Endothelial cell (in vitro differentiated cells): ENCODE data around the gene CHP2. TPM values are rescaled to one million over a fixed set of nuclear protein-coding genes. Genes with fewer than 3 reads are reported as not detected.

Experiments used
- DNase-seq: peaks from one replicate; pipeline ENCODE4 v3.0.0; 2021; ENCODE audit warnings: low spot score
- H3K27ac Mint-ChIP-seq: one replicate; pipeline ENCODE4 v1.8.0; 2021; ENCODE audit warnings: mixed read lengths, inconsistent platforms; ENCODE audit not compliant: unreplicated experiment
- H3K27me3 Mint-ChIP-seq: one replicate; pipeline ENCODE4 v1.8.0; 2021; ENCODE audit warnings: mild to moderate bottlenecking, moderate library complexity, mixed read lengths, inconsistent platforms; ENCODE audit not compliant: unreplicated experiment
- H3K36me3 Mint-ChIP-seq: one replicate; pipeline ENCODE4 v1.8.0; 2021; ENCODE audit warnings: mild to moderate bottlenecking, low read depth, mixed read lengths, inconsistent platforms; ENCODE audit not compliant: unreplicated experiment
- H3K4me1 Mint-ChIP-seq: one replicate; pipeline ENCODE4 v1.8.0; 2021; ENCODE audit warnings: mild to moderate bottlenecking, mixed read lengths, inconsistent platforms; ENCODE audit not compliant: unreplicated experiment
- H3K4me3 Mint-ChIP-seq: one replicate; pipeline ENCODE4 v1.8.0; 2021; ENCODE audit warnings: mild to moderate bottlenecking, mixed read lengths, inconsistent platforms; ENCODE audit not compliant: unreplicated experiment
- H3K9me3 Mint-ChIP-seq: one replicate; pipeline ENCODE4 v1.8.0; 2021; ENCODE audit warnings: mixed read lengths, inconsistent platforms; ENCODE audit not compliant: unreplicated experiment
- total RNA-seq: library from RNA; stranded (reverse); fragmentation: NEBNext Ultra II Directional; extraction: Animal tissue kit (Norgen Biotek cat#: 25700); gene quantifications from one replicate; pipeline ENCODE4 v1.2.1, GENCODE V29; 2021; ENCODE audit not compliant: unreplicated experiment
- TF ChIP-seq, protein P1 (sequence below): fragments of 200-600 bp; sonication (generic); IDR thresholded peaks from one replicate; pipeline ENCODE4 v1.5.0; 2021; ENCODE audit warnings: antibody characterized with exemption; ENCODE audit not compliant: unreplicated experiment

The CHP2 gene
- total RNA-seq, 1 donor from 2014 or later: not detected

DNA sequence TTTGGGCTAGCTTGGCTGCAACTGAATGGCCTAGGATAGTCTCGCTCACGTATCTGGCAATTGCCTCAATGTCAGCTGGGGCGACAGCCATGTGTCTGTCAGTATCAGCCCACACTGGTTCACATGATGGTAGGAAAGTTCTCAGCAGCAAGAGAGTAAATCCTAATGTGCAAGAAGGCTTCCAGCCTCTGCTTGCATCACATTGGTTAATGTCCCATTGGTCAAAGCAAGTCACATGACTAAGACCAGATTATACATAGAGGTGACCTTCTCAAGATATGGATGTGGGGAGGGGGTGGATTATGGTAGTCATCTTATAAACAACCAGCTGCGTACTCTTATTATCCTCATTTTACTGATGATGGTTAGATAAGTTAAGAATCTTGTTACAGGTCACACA is 31.0 kb downstream of the CHP2 start:
- Mint-ChIP-seq H3K4me3 (no peak overlapping the region), H3K27me3 (no peaks in the 10 kb centered on the region), H3K27ac (no peak overlapping the region), H3K4me1 (no peaks in the 10 kb centered on the region), H3K36me3 (no peaks in the 10 kb centered on the region), H3K9me3 (no peaks in the 10 kb centered on the region)
- TF ChIP-seq, protein P1, sequence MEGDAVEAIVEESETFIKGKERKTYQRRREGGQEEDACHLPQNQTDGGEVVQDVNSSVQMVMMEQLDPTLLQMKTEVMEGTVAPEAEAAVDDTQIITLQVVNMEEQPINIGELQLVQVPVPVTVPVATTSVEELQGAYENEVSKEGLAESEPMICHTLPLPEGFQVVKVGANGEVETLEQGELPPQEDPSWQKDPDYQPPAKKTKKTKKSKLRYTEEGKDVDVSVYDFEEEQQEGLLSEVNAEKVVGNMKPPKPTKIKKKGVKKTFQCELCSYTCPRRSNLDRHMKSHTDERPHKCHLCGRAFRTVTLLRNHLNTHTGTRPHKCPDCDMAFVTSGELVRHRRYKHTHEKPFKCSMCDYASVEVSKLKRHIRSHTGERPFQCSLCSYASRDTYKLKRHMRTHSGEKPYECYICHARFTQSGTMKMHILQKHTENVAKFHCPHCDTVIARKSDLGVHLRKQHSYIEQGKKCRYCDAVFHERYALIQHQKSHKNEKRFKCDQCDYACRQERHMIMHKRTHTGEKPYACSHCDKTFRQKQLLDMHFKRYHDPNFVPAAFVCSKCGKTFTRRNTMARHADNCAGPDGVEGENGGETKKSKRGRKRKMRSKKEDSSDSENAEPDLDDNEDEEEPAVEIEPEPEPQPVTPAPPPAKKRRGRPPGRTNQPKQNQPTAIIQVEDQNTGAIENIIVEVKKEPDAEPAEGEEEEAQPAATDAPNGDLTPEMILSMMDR: no peak
- DNase-seq: no peak

DNA sequence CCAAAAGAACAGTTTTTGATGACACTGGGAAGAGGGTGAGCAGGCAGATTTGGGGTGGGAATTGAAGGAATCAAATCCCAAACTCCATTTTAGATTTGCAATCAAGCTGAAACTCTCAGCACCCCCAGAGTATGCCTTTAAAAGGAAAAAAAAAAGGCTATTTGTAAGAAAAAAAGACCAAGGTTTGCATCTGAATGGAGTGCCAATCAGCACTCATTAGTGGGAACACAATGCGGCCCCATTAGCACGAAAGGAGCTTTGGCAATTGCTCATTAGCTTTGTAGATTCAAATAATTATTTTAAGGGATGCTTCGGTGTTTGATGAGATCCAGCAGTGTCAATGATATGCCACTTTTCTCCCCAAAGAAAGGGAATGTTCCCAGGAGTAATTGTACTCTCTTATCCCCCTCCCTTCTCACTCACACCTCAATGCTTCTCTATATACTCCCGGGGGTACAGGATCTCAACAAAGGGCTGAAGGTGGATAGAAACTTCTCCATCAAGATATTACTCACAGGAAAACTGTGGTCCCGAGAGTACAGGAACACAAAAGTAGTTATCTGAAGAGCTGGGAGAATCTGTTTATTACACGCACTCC is 32.2 kb downstream of the CHP2 start:
- TF ChIP-seq, protein P1: no peak
- no peak for DNase-seq
- Mint-ChIP-seq H3K4me1 (no peaks in the 10 kb centered on the region), H3K9me3 (no peaks in the 10 kb centered on the region), H3K36me3 (no peaks in the 10 kb centered on the region), H3K4me3 (no peak overlapping the region), H3K27ac (no peak overlapping the region), H3K27me3 (no peaks in the 10 kb centered on the region)

DNA sequence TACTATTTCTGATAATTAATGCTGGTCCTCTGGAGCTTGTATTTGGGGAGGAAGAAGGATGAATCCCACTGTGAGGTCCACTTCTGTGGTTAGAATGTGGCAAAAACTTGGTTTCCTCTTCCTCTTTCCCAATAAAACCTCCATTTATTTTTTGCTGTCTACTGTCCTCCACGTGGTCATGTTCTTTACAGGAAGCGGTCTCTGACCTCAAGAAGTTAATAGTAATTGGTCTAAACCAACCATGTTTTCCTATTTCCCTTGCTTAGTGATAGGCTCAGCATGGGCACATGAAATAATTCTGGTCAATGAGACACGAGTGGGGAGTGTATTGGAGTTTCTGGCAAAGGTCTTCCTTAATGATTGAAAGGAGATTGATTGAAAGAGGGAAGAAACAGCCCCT is 33.9 kb downstream of the CHP2 start:
- Mint-ChIP-seq H3K27ac (no peak overlapping the region), H3K4me3 (no peak overlapping the region), H3K36me3 (no peaks in the 10 kb centered on the region), H3K27me3 (no peaks in the 10 kb centered on the region), H3K4me1 (no peaks in the 10 kb centered on the region), H3K9me3 (no peaks in the 10 kb centered on the region)
- DNase-seq: no peak
- TF ChIP-seq, protein P1: no peak

DNA sequence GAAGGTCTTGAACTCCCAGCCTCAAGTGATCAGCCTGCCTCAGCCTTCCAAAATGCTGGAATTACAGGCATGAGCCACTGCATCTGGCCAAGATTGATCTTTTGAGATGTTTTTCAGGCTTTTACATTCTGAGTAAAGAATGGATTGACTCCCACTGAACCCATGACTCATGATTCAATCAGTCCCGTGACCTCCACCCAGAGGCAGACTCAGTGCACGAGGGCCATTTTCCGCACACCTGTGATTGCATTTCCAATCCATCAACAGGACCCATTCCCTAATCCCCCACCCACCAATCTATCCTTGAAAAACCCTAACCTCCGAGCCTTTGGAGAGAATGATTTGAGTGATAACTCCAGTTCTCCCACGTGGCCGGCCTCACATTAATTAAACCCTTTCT is 40.6 kb downstream of the CHP2 start:
- TF ChIP-seq, protein P1: no peak
- Mint-ChIP-seq H3K27ac (no peak overlapping the region), H3K9me3 (no peaks in the 10 kb centered on the region), H3K4me3 (no peak overlapping the region), H3K27me3 (no peaks in the 10 kb centered on the region), H3K36me3 (no peaks in the 10 kb centered on the region), H3K4me1 (no peaks in the 10 kb centered on the region)
- DNase-seq: no peak

DNA sequence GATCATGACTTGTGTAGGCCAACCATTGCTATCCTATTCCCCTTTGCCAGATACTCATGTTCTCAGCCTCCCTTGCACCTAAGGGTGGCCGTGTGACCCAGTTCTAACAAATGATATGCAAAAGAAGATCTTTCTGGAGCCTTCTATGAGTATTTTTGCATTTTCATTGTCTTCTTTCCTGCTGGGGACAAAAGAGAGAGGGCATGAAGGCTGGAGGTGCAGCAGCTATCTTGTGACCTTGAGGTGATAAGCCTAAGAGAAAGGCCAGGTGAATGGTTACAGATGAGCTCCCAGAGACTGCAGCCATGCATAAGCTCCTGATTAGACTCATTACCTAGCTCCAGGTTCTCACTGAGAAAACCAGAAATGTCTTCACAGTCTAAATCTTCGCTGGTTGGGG is 42.1 kb downstream of the CHP2 start:
- H3K27me3 Mint-ChIP-seq: no peaks in the 10 kb centered on the region
- TF ChIP-seq, protein P1: no peak
- no peak overlapping the region for H3K4me3 Mint-ChIP-seq
- no peak for DNase-seq
- no peaks in the 10 kb centered on the region for H3K9me3 Mint-ChIP-seq
- H3K4me1 Mint-ChIP-seq: no peaks in the 10 kb centered on the region
- H3K36me3 Mint-ChIP-seq: no peaks in the 10 kb centered on the region
- no peak overlapping the region for H3K27ac Mint-ChIP-seq
